Hepatocyte (in vitro differentiated cells): ENCODE results near the gene RYR3. TPM values are rescaled to one million over a fixed set of nuclear protein-coding genes. Genes with fewer than 3 reads are reported as not detected.

Source experiments
- DNase-seq: peaks from one replicate; pipeline ENCODE4 v3.0.0-alpha.2; 2016; ENCODE audit warnings: low spot score
- H2AFZ ChIP-seq: fragments of 200-600 bp; sonication (generic); 2 replicates; pipeline ENCODE4 v1.6.0; 2016; ENCODE audit warnings: antibody characterized with exemption, mild to moderate bottlenecking
- H3K27ac ChIP-seq: fragments of 200-600 bp; sonication (generic); 2 replicates; pipeline ENCODE4 v1.5.1; 2016; ENCODE audit warnings: mild to moderate bottlenecking
- H3K27me3 ChIP-seq: fragments of 200-600 bp; sonication (generic); 2 replicates; pipeline ENCODE4 v1.6.1; 2016
- H3K36me3 ChIP-seq: fragments of 200-600 bp; sonication (generic); replicated peaks from 2 replicates; pipeline ENCODE4 v1.5.1; 2016; ENCODE audit warnings: low read depth; ENCODE audit not compliant: insufficient read depth
- H3K4me1 ChIP-seq: fragments of 200-600 bp; sonication (generic); 2 replicates; pipeline ENCODE4 v1.5.1; 2016; ENCODE audit warnings: mild to moderate bottlenecking, moderate library complexity; ENCODE audit not compliant: insufficient read depth
- H3K4me2 ChIP-seq: fragments of 200-600 bp; sonication (generic); 2 replicates; pipeline ENCODE4 v1.6.0; 2016
- H3K4me3 ChIP-seq: fragments of 200-600 bp; sonication (generic); 2 replicates; pipeline ENCODE4 v1.5.1; 2016; ENCODE audit warnings: mild to moderate bottlenecking
- H3K79me2 ChIP-seq: fragments of 200-600 bp; sonication (generic); 2 replicates; pipeline ENCODE4 v1.6.0; 2017; ENCODE audit warnings: mild to moderate bottlenecking
- H3K9me2 ChIP-seq: fragments of 200-600 bp; sonication (generic); replicated peaks from 2 replicates; pipeline ENCODE4 v1.6.0; 2017; ENCODE audit warnings: mild to moderate bottlenecking; ENCODE audit not compliant: insufficient read depth
- H3K9me3 ChIP-seq: fragments of 200-600 bp; sonication (generic); 2 replicates; pipeline ENCODE4 v1.5.1; 2016; ENCODE audit warnings: low read depth, mild to moderate bottlenecking
- H4K20me1 ChIP-seq: fragments of 200-600 bp; sonication (generic); 2 replicates; pipeline ENCODE4 v1.6.0; 2016; ENCODE audit warnings: mild to moderate bottlenecking; ENCODE audit not compliant: insufficient read depth, poor library complexity, severe bottlenecking
- CTCF ChIP-seq: fragments of 200-600 bp; sonication (generic); IDR thresholded peaks from 2 replicates; pipeline ENCODE4 v1.5.1; 2016; ENCODE audit warnings: antibody characterized with exemption, mild to moderate bottlenecking; ENCODE audit not compliant: poor library complexity
- EZH2 ChIP-seq: fragments of 200-600 bp; sonication (generic); IDR thresholded peaks from 2 replicates; pipeline ENCODE4 v1.6.1; 2016; ENCODE audit warnings: antibody characterized with exemption, mild to moderate bottlenecking, borderline replicate concordance
- EZH2phosphoT487 ChIP-seq: fragments of 200-600 bp; sonication (generic); IDR thresholded peaks from one replicate; pipeline ENCODE4 v1.6.1; 2018; ENCODE audit warnings: antibody characterized with exemption, mild to moderate bottlenecking, low read depth, moderate library complexity; ENCODE audit not compliant: unreplicated experiment, severe bottlenecking
- WGBS: methylation state at CpG from one replicate; pipeline ENCODE4 v1.1.6; 2016; ENCODE audit warnings: low lambda C conversion rate; ENCODE audit errors: missing lambda C conversion rate; 5-methylcytosine and 5-hydroxymethylcytosine counted together
- polyA plus RNA-seq: library from polyadenylated mRNA; unstranded; fragments of >200 nt; fragmentation: Nextera tagmentation; extraction: Ambion mirVana; gene quantifications from 2 replicates; pipeline ENCODE4 v1.2.1, GENCODE V29; 2016
- total RNA-seq: library from RNA; depleted of rRNA; stranded (reverse); fragments of >200 nt; gene quantifications from 2 replicates; pipeline ENCODE4 v1.2.3, GENCODE V29; 2014

RYR3 gene
- total and polyA plus RNA-seq, 2 experiments from 2014 or later = 0.36 to 0.37 TPM

- Histone ChIP-seq H3K79me2 (no peaks in the 10 kb centered on the region), H3K4me3 (no peak overlapping the region), H4K20me1 (no peaks in the 10 kb centered on the region), H3K36me3 (no peaks in the 10 kb centered on the region), H3K9me3 (no peaks in the 10 kb centered on the region), H3K27me3 (peaks cover 9% of the 10 kb centered on the region), H3K4me1 (no peaks in the 10 kb centered on the region), H3K9me2 (no peaks in the 10 kb centered on the region), H3K27ac (no peak overlapping the region), H2AFZ (no peak overlapping the region), H3K4me2 (no peak overlapping the region)
- no peak for DNase-seq
- no peak for TF ChIP-seq CTCF
- no peak for TF ChIP-seq EZH2
- TF ChIP-seq EZH2phosphoT487 = no peak
- 16% methylated on average over 3 of the region's 3 CpGs for WGBS
These were observed 17.3 kb downstream of the RYR3 start for GRCh38 chr15:33328106-33328505.

- no peak overlapping the region for H3K4me2 ChIP-seq
- H3K4me3 ChIP-seq = no peak overlapping the region
- WGBS = 92% methylated on average over 4 of the region's 4 CpGs
- H2AFZ ChIP-seq = no peak overlapping the region
- H3K9me2 ChIP-seq = no peaks in the 10 kb centered on the region
- H3K27me3 ChIP-seq = peaks cover 9% of the 10 kb centered on the region
- H3K4me1 ChIP-seq = no peaks in the 10 kb centered on the region
- no peaks in the 10 kb centered on the region for H4K20me1 ChIP-seq
- no peak for DNase-seq
- H3K9me3 ChIP-seq = no peaks in the 10 kb centered on the region
- TF ChIP-seq CTCF (no peak), EZH2 (no peak), EZH2phosphoT487 (no peak)
- H3K36me3 ChIP-seq = no peaks in the 10 kb centered on the region
- H3K27ac ChIP-seq = no peak overlapping the region
- no peaks in the 10 kb centered on the region for H3K79me2 ChIP-seq
These were observed 18.7 kb downstream of the RYR3 start for GRCh38 chr15:33329457-33329856.

- no peaks in the 10 kb centered on the region for H3K4me1 ChIP-seq
- H3K79me2 ChIP-seq = no peaks in the 10 kb centered on the region
- H3K4me3 ChIP-seq = no peak overlapping the region
- DNase-seq = no peak
- WGBS = 83% methylated on average over 3 of the region's 3 CpGs
- H3K9me2 ChIP-seq = no peaks in the 10 kb centered on the region
- TF ChIP-seq EZH2 (no peak), EZH2phosphoT487 (no peak), CTCF (no peak)
- H3K27me3 ChIP-seq = peaks cover 9% of the 10 kb centered on the region
- no peaks in the 10 kb centered on the region for H3K9me3 ChIP-seq
- H3K4me2 ChIP-seq = no peak overlapping the region
- H3K36me3 ChIP-seq = no peaks in the 10 kb centered on the region
- H4K20me1 ChIP-seq = no peaks in the 10 kb centered on the region
- H2AFZ ChIP-seq = no peak overlapping the region
- H3K27ac ChIP-seq = no peak overlapping the region
These were observed 20.2 kb downstream of the RYR3 start for GRCh38 chr15:33330931-33331330.

- no peaks in the 10 kb centered on the region for H4K20me1 ChIP-seq
- 64% methylated on average over 4 of the region's 4 CpGs for WGBS
- H3K79me2 ChIP-seq = no peaks in the 10 kb centered on the region
- no peak overlapping the region for H3K4me2 ChIP-seq
- DNase-seq = no peak
- no peak overlapping the region for H3K4me3 ChIP-seq
- H3K9me3 ChIP-seq = no peaks in the 10 kb centered on the region
- no peaks in the 10 kb centered on the region for H3K4me1 ChIP-seq
- H2AFZ ChIP-seq = no peak overlapping the region
- no peak for TF ChIP-seq CTCF
- TF ChIP-seq EZH2phosphoT487 = no peak
- no peak for TF ChIP-seq EZH2
- no peaks in the 10 kb centered on the region for H3K36me3 ChIP-seq
- H3K27me3 ChIP-seq = no peaks in the 10 kb centered on the region
- H3K9me2 ChIP-seq = no peaks in the 10 kb centered on the region
- no peak overlapping the region for H3K27ac ChIP-seq
These were observed 31.2 kb downstream of the RYR3 start for GRCh38 chr15:33341953-33342352.
